Tongue (tissue), 2 donors: ENCODE data around the gene ROR2. TPM values are rescaled to one million over a fixed set of nuclear protein-coding genes. Genes with fewer than 3 reads are reported as not detected.

Experiments
- DNase-seq: peaks from one replicate; pipeline ENCODE4 v3.0.0-alpha.2; 2015
- total RNA-seq: library from RNA; depleted of rRNA; stranded (reverse); fragments of >200 nt; gene quantifications from one replicate; pipeline ENCODE4 v1.2.3, GENCODE V29; 2014

The ROR2 gene
- total RNA-seq, 1 donor from 2014 or later, result 14.0 TPM

DNA sequence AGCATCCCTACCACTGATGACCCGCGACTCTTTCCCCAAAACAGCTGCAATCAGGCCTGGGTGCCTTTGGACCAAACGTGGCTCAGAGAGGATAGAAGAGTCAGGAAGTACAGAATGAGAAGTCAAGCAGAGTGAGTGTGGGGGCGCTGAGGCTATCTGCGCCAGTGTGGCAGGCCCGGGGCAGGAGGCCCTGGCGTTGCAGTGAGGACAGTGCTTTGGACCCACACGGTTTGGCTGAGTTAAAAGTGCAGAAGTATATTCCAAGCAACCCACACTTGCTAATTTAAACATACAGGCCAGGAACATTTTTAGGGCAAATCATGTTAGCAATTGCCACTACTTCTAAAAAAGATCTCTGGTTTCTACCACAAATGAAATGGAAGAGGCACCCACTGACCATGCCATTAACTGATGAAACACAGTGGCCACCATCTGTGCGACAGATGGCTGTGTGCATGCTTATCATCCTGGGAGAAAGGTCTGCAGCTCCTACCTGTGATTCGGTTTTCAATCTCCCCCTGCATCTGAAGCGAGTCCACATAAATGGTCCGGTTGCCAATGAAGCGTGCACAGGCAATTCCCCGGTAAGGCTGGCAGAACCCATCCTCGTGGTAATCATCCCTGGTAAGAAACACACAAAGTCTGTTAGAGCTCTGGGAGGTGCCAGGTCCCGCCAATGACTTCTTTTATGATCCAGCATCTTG lies 213.0 kb downstream of the ROR2 start:
- DNase-seq, result no peak

- no peak for DNase-seq
These were observed 213.7 kb downstream of the ROR2 start for GRCh38 chr9:91736311-91736710.

GRCh38 chr9:91735049-91735448 lies 215.0 kb downstream of the ROR2 start:
- DNase-seq, result no peak

- peak; percentile 79 for DNase-seq
These were observed 215.6 kb downstream of the ROR2 start for GRCh38 chr9:91734371-91734981.

GRCh38 chr9:91733006-91733624 lies 216.9 kb downstream of the ROR2 start:
- no peak for DNase-seq

- DNase-seq, result no peak
These were observed 217.6 kb downstream of the ROR2 start for GRCh38 chr9:91732187-91733005.

DNA sequence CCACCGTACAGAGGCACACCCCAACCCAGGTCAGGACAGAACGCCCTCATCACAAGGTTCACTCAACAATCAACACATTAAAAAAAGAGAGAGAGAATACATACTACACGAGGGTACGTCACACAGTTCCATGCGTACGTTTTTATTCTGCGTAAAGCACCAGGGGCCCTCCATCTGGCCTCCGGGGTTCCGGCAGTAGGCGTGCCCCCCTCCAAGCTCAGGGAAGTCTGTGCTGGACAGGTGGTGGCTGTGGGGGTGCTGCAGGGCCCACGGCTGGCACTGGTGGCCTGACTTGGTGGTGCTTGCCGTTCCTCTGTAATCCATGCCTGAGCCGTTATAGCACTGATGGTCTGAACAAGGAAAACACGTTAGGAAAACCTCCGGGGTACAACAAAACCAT lies 219.2 kb downstream of the ROR2 start:
- no peak for DNase-seq

DNA sequence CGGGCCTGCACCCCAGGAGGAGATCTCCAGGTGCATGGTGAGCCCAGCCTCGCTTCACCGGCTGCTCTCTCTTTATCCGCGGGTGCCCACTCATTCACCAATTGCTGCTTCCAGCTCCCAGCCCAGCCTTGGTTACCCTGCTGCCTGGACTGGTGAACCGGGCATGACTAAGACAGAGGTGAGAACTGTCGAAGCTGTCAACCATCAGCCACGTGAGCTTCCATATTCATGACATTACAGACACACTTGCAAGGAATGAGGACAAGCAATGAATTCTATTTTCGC lies 220.5 kb downstream of the ROR2 start:
- no peak for DNase-seq

DNA sequence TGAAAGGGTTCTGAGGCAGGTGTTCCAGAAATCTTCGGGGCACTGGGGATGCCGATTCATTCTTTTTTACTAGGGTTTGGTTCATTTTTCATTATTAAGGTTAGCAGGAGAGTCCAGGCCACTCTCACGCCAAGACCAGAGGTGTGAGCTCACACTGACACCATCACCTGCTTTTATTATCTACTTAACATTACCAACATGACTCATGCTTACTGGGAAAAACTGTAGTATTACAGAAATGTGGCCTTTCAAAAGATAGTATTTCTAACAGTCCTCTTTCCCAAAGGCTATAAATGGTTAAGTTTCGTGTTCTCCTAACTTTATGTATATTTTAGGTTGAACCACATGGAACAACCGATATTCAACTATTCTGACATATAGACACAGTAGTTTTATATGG lies 222.1 kb downstream of the ROR2 start:
- no peak for DNase-seq

GRCh38 chr9:91727316-91727861 lies 222.6 kb downstream of the ROR2 start:
- peak; percentile 65 for DNase-seq

DNA sequence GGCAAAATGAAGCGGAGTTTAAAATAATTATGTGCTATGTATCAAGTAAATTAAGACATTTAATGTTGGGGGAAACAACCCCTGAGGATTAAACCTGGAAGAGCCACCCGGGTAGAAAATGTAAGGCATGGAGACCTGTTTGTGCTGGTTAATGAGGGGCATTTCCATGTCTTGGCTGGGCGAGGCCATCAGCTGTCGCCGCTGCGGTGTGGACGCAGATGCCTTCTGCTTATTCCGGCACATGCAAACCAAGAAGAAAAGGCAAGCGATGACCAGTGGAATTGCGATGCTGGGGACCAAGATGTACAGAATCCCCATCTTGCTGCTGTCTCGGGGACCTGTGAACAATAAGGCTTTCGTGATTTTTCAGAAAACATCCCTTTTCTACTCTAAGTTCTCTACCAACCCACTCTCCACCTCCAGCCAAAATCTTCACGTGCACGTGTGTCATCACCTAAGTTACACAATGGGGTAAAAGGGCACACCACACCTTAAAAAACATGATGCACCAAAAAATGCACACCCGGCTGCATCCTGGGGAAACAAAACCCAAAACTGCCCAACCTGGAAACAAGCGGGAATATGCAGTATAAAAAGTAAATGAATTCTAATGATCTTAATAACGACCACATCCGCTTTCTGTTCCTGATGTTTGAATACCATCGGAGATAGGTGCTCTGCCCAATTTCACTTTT lies 223.5 kb downstream of the ROR2 start:
- DNase-seq, result no peak

DNA sequence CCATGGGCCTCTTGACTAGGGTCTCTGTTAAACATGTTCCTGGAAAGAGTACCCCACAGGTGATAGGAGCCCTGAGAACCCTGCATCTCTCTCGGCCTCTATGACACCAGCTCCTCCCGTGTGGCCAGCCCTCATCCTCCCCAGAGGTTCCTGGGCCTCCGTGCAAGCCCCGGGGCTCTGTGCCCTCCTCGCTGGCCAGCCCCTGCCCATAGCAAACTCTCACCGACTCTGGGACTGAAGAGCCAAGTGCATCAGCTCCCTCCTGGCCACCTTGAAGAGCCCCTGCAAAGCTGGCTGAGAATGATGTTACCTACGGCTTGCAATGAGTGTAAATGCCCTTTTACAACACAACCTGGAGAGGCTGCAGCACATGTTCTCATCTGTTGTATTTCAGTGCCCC lies 224.4 kb downstream of the ROR2 start:
- no peak for DNase-seq

DNA sequence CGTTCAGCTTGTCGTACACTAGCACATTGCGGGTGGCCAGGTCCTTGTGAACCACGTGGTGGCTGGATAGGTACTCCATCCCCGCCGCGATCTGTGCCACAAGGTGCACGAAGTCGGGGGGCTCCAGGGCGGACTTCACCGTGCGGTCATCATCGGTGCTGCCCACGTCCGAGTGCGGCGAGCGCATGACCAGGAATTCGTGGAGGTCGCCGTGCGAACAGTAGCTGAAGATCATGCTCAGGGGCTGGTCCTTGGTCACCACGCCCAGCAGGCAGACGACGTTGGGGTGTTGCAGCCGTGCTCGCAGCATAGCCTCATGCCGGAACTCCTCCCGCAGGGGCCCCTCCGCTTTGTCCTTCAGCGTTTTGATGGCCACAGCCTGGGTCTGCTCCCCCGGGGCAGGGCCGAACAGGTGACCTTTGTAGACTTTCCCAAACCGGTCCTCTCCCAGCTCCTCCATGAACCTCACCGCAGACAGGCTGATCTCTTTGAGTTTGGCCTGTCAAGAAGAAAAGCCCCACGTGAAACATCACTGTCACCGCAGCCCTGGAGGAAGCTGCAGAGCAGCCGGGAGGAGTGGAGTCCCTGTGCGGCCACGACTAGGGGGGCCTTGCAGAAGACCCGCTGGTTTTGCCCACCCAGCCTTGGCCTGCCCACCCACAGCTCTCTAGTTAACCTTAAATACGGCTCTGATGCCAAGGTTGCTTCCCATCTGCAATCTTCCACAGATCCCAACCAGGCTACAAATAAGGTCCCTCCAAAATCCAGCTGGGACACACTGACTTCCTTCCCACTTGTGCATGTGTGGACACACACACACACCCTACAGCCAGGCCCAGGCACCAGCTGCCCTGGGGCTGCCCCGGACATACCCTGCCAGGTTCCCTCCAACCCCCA lies 225.2 kb downstream of the ROR2 start:
- no peak for DNase-seq

- DNase-seq, result no peak
These were observed 226.0 kb downstream of the ROR2 start for GRCh38 chr9:91724068-91724440.

- no peak for DNase-seq
These were observed 226.5 kb downstream of the ROR2 start for GRCh38 chr9:91723420-91724067.

DNA sequence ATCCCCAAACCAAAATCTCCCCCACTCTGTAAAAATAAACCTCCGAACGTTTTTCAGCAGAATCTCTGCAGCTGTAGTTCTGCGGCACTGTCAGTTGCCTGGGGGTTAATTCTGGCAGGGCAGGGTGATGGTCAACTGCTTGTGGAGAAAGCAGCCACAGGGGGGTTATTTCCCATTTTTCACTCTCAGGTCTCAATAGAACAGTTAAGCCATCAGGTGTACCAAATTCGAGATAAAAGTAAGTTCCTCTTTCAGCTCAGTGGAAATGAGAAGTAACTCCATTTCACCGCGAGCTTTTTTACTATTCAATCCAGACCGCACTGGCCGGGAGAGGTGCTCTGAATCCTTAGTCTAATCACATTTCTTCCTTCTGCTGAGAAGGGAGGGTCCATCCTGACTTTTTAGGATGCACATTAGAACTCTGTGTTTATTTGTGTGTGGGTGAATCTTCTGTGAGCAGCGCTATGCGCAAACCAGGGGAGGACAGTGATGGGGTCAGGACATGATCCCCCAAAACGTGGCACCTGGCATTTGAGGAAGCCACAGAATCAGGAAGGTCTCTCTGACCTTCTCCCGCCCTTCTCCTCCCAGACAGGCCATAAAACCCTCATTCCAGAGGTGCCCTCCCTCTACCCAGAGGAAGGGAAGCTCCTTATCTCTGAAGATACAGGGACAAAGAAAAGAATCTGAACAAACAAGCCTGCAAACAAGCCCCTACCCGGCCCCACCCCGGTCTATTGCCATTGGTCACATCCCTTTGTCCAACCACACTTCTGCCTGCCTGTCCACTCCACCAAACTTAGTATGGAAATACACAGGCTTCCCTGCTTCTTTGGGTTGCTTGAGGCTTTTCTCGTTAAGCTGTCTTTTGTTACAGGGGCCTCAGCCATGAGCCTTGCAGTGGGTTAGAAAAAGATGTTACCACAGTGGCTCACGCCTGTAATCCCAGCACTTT lies 229.0 kb downstream of the ROR2 start:
- no peak for DNase-seq

GRCh38 chr9:91720313-91720712 lies 229.7 kb downstream of the ROR2 start:
- DNase-seq, result no peak

GRCh38 chr9:91718071-91718470 lies 232.0 kb downstream of the ROR2 start:
- no peak for DNase-seq

DNA sequence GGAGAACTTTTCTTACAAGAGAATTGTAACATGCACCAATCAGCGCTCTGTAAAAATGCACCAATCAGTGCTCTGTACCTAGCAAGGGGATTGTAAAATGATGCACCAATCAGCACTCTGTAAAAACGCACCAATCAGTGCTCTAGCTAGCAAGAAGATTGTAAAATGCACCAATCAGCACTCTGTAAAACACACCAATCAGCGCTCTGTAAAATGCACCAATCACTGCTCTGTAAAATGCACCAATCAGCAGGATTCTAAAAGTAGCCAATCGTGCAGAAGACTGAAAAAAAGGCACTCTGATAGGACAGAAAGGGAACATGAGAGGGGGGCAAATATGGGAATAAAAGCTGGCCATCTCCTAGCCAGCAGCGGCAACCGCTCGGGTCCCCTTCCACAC lies 233.2 kb downstream of the ROR2 start:
- no peak for DNase-seq
